Activated gamma-delta T cell treated with anti-CD3 and anti-CD28 coated beads, Interleukin-2, amount 50 U/mL, for 16 hours (primary cell): Measurements from ENCODE around the gene DSG1.
"Not testable (repeated sequence)": the region's sequence is repeated elsewhere in the genome, so short reads cannot be mapped to it uniquely, and the experiment has no call there.

Experiments used
- DNase-seq: peaks from one replicate; pipeline ENCODE4 v3.0.0-alpha.2; 2020; ENCODE audit warnings: low read depth

Gene DSG1

DNA sequence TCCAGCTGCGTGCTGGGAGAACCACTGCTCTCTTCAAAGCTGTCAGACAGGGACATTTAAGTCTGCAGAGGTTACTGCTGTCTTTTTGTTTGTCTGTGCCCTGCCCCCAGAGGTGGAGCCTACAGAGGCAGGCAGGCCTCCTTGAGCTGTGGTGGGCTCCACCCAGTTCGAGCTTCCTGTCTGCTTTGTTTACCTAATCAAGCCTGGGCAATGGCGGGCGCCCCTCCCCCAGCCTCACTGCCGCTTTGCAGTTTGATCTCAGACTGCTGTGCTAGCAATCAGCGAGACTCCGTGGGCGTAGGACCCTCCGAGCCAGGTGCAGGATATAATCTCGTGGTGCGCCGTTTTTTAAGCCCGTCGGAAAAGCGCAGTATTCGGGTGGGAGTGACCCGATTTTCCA, 35.4 kb downstream of the DSG1 start:
- not testable (repeated sequence) for DNase-seq

- DNase-seq, result no peak
Measured at GRCh38 chr18:31354990-31355389, 37.0 kb downstream of the DSG1 start.

- DNase-seq, result no peak
Measured at GRCh38 chr18:31356025-31356424, 38.1 kb downstream of the DSG1 start.

DNA sequence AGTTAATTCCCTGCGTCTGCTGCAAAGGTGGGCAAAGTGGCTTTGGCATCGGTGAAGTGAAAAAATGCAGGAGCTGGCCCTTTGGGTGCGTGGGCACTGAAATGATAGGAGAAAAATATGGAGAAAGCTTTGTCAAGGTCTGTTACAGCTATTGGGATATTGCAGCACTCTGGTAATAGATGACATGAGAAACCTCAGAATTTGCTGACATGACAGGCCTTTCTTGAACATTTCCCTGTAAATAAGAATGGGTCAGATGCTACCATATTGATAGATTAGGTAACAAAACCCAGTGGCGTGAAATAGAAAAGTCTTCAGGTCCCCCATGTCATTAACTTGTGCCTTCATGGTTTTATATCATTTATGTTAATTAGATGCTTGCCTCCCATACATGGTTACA, 46.2 kb downstream of the DSG1 start:
- DNase-seq, result no peak

GRCh38 chr18:31369478-31369877, 51.5 kb downstream of the DSG1 start:
- DNase-seq, result no peak

DNA sequence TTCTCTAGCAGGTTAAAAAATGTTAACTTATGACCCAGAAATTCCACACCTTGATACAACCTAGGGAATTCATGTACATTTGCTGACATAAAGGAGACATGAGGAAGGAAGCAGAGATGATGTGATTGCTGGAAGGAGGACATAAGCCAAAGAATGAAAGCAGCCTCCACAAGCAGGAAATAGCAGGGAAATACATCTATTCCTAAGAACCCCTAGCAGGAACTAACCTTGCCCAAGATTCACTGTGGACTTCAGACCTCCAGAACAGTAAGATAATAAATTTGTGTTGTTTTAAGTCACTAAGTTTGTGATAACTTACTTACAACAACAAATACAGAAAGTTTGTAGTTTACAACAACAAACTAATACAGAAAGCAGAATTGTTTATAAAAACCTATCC, 54.0 kb downstream of the DSG1 start:
- no peak for DNase-seq

DNA sequence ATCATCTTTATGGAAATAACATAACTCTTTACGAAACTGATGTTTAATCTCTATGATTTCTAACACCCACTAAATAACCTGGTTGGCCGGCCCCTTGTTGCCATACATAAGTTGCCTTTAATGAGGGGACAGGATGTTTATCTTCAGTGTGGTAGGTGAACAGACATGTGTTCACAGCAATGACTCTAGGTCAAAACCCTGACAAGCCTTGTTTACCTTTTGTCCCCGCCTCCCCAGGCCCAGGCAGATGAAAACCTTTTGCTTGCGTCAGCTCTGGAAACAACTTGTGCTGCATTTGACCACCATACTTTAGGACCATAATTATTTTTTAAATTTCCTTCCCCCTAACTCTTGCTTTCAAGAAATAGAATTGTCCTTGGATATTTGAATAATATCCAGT, 55.7 kb downstream of the DSG1 start:
- no peak for DNase-seq

DNA sequence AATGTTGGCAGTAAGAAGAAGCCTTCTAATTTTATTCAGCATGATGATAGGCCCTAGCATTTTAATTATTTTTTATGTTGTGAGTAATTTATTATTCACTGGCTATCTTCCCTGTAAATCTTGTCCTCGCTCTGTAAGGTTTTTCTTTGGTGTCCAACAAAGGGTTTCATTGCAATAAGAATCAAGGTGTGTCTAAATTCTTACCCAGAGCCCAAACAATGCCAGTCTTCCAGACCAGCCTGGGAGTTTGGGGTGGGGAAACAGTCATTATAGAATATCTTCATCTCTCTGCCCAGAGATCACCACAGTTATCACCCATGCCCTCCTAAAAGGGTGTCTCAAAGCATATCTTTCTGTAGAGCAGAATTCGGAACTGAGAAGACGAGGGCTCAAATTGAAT, 58.5 kb downstream of the DSG1 start, which contains the start of gene DSG4:
TSS of gene DSG4 (plus strand) at position 301 of the 400 bp plus-strand sequence. CDS start 135 bp downstream, outside the sequence.
- DNase-seq, result no peak

DNA sequence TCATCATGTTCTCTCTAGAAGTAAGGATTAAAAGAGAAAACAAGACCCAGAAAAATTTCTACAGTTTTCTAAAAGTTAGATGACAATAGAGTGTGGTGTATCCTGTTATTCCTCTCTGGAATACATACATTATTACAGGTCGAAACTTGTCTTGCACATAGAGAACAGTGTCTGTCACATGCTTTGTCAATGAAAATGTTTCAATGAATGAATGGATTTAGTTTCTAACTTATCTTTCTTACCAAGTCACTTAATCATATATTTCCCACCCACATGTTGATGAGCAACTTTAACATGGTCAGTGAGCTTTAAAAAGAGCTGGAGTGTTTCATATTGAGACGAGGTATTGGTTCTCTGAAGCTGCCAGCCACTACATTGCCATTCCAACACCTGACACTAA, 63.0 kb downstream of the DSG1 start:
- DNase-seq, result no peak

DNA sequence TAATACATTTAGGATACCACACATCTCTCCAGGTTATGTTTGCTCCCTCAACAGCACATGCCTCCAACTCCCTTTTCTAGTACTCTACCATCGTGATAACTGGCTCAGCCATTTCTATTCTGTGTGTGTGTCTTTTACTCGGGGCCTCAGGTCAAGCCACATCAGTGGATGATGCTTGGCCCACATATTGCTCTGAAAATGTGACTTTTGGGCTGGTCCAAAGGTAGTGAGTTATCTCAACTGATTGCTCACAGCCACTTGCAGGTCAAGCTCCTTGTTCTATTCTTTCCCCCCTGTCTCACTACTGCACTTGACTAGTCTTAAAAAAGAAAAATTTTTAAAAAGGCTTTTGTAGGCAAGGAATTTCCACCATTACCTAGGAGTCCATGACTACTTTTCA, 64.1 kb downstream of the DSG1 start:
- no peak for DNase-seq

DNA sequence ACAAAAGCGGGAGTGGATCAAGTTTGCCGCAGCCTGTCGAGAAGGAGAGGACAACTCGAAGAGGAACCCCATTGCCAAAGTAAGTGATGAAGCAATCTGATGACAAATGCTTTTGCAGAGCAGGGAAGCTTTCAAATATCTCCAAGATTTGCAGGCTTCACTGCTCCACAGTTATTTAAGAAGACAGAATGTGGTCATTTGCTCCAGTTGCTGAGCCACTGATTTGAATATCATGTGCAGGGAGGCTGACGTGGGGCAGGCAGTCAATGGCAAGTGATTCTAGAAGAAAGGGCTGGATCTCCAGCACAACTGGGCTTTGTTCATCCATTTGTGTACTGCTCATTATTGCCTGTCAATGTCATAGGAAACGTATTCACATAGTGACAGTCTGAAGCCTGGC, 68.8 kb downstream of the DSG1 start:
- no peak for DNase-seq

GRCh38 chr18:31393286-31393685, 75.3 kb downstream of the DSG1 start:
- no peak for DNase-seq

- no peak for DNase-seq
Measured at GRCh38 chr18:31396796-31397612, 79.0 kb downstream of the DSG1 start.

DNA sequence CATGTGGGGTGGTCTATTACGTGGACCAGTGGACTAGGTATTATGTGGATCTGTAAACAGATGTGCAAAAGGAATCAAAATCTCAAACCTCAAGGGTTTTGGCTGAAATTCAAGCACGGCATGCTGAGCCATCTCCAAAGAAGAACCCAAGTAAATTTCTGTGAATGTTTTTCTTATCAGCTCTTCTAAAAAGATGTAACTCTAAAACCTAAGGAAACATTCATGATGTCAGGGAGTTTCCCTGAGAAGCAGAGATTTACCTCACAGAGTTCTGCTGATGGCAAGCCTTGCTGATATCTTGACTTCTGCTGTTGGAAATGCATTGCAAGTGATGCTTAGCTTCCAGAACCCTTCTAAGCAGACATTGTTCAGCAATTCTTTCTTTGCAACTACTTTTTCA, 80.2 kb downstream of the DSG1 start:
- DNase-seq, result no peak

- DNase-seq, result no peak
Measured at GRCh38 chr18:31399306-31400032, 81.5 kb downstream of the DSG1 start.

DNA sequence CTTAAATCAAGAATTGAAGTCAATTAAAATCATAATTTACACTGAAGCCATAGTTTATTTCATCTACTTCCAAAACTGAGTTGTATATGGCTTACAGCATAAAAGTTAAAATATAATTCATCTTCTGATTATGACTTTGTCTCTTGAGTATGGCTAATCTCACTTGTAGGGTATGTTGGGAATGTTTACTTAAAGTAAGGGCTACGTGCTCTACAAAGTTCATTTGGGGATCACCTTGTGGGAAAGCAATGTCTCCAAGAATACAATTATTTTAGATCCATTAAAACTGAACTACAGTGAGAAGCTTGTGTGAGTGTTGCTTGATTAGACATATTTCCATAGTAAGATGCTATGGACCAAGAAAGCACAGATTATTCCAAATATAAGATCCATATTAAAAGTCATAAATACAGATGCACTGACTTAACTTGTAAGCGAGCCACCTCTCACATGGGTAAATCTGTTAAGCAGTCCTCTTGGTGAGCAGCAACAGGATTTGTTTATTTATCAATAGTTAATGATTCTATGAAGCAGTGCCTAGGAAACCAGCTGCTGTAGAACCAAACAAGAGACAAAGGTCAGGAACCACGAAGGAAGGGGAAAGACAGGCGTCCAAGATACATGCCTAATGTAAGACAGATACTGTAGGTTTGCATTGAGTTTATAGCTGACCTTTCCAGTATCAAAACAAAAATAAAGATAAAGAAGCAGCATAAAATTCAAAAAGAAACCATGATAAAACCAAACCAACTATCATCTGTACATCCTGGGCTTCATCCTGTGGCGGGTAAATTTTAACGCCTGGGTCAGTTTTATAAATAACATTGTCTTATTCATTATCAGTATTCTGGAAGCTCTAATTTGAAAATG, 83.4 kb downstream of the DSG1 start:
- DNase-seq, result no peak

- no peak for DNase-seq
Measured at GRCh38 chr18:31402026-31402373, 84.0 kb downstream of the DSG1 start.

GRCh38 chr18:31403409-31403808, 85.4 kb downstream of the DSG1 start:
- DNase-seq, result no peak
